Measurements from ENCODE around the gene UTF1. TPM values are rescaled to one million over a fixed set of nuclear protein-coding genes. Genes with fewer than 3 reads are reported as not detected.
"Not testable (repeated sequence)": the region's sequence is repeated elsewhere in the genome, so short reads cannot be mapped to it uniquely, and the experiment has no call there.

UTF1 gene
- total and polyA plus RNA-seq, 2 experiments from 2014 or later, result not detected

DNA sequence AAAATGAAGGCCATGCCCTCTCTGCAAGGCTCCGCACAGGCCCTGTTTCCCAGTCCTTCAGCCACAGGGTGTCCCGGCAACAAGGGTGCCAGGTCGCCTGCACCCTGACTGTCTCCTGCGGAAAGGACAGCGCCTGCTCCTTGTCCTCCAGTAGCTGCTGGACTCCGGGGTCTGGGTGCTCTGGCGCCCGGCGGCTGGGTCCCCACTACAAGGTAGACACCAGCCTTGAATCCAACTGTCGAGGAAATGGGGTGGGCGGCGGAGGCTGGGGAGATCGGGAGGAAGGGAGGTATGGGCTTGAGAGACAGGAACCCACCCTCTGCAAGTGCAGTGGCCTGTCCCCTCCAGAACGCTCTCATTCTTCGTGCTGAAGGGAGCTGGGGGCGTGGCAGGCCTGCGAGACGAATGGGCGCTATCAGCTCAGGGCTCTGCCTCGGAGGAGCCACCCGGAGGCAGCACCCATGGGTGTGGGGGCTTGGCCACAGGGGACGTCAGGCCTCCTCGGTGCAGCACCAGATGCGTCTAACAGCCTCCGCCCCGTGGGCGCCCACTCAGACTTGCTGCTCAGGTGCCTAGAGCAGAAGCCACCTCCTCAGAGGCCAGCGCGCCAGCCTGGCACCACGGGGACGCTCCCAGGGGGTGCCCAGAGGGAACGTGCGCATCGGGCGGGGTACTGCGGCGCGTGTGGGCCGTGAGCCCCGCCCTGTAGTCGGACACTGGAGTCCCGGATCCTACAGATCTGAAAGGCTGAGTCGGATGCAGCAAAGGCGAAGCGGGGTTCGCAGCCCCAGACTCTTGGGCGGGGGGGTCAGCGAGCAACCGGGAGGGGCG, 31.1 kb downstream of the UTF1 start:
- DNase-seq (ENCODE audit: low read depth in 1 of 2, low spot score in 1 of 2), result peak in 1 of 2 donors; percentile 49
- Histone ChIP-seq H3K36me3 (no peaks in the 10 kb centered on the region), H3K4me1 (ENCODE audit: low read depth) (peaks cover 5% of the 10 kb centered on the region), H3K9me3 (ENCODE audit: low read depth) (no peaks in the 10 kb centered on the region), H3K27me3 (no peaks in the 10 kb centered on the region), H3K27ac (peak overlapping the region; percentile 30), H3K4me3 (peak overlapping the region; percentile 94)
- TF ChIP-seq CTCF (IDR thresholded peaks at IDR 0.05; ENCODE audit: low read depth, low read length), result no peak

GRCh38 chr10:133261726-133262325, 31.8 kb downstream of the UTF1 start:
- Histone ChIP-seq H3K9me3 (ENCODE audit: low read depth) (no peaks in the 10 kb centered on the region), H3K4me3 (peak overlapping the region; percentile 94), H3K27ac (peak overlapping the region; percentile 30), H3K4me1 (ENCODE audit: low read depth) (peaks cover 5% of the 10 kb centered on the region), H3K27me3 (no peaks in the 10 kb centered on the region), H3K36me3 (no peaks in the 10 kb centered on the region)
- DNase-seq (ENCODE audit: low read depth in 1 of 2, low spot score in 1 of 2), result peak; percentile 74 to 79
- no peak for TF ChIP-seq CTCF (IDR thresholded peaks at IDR 0.05; ENCODE audit: low read depth, low read length)

DNA sequence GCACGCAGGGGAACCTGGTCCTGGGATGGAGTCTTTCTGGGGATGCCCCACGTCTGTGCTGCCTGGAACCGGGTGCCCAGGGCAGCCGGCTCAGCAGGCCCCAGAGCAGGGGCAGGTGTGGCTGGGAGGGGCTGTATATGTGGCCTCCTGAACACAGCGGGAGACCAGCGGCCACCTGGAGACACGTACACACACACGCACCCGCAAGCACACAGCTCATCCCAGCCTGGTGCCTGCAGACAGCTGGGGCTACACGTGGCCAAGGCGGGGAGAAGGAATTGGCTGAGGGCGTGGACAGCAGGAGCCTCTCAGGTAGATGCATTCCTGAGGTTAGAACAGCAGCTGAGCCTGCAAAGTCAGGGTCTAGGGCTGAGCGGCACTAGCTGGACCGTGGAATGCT, 32.7 kb downstream of the UTF1 start:
- Histone ChIP-seq H3K4me3 (no peak overlapping the region), H3K27me3 (no peaks in the 10 kb centered on the region), H3K4me1 (ENCODE audit: low read depth) (peaks cover 5% of the 10 kb centered on the region), H3K36me3 (no peaks in the 10 kb centered on the region), H3K9me3 (ENCODE audit: low read depth) (no peaks in the 10 kb centered on the region), H3K27ac (no peak overlapping the region)
- no peak for DNase-seq (ENCODE audit: low read depth in 1 of 2, low spot score in 1 of 2)
- no peak for TF ChIP-seq CTCF (IDR thresholded peaks at IDR 0.05; ENCODE audit: low read depth, low read length)

- H3K27ac ChIP-seq, result no peak overlapping the region
- TF ChIP-seq CTCF (IDR thresholded peaks at IDR 0.05; ENCODE audit: low read depth, low read length), result no peak
- peaks cover 5% of the 10 kb centered on the region for H3K4me1 ChIP-seq (ENCODE audit: low read depth)
- no peaks in the 10 kb centered on the region for H3K36me3 ChIP-seq
- H3K4me3 ChIP-seq, result no peak overlapping the region
- DNase-seq (ENCODE audit: low read depth in 1 of 2, low spot score in 1 of 2), result no peak
- H3K9me3 ChIP-seq (ENCODE audit: low read depth), result no peaks in the 10 kb centered on the region
- no peaks in the 10 kb centered on the region for H3K27me3 ChIP-seq
These were observed 33.7 kb downstream of the UTF1 start for GRCh38 chr10:133263674-133264073.

GRCh38 chr10:133264461-133264860, 34.4 kb downstream of the UTF1 start:
- Histone ChIP-seq H3K36me3 (no peaks in the 10 kb centered on the region), H3K9me3 (ENCODE audit: low read depth) (no peaks in the 10 kb centered on the region), H3K4me1 (ENCODE audit: low read depth) (peaks cover 5% of the 10 kb centered on the region), H3K27ac (no peak overlapping the region), H3K4me3 (no peak overlapping the region), H3K27me3 (no peaks in the 10 kb centered on the region)
- no peak for TF ChIP-seq CTCF (IDR thresholded peaks at IDR 0.05; ENCODE audit: low read depth, low read length)
- DNase-seq (ENCODE audit: low read depth in 1 of 2, low spot score in 1 of 2), result no peak

DNA sequence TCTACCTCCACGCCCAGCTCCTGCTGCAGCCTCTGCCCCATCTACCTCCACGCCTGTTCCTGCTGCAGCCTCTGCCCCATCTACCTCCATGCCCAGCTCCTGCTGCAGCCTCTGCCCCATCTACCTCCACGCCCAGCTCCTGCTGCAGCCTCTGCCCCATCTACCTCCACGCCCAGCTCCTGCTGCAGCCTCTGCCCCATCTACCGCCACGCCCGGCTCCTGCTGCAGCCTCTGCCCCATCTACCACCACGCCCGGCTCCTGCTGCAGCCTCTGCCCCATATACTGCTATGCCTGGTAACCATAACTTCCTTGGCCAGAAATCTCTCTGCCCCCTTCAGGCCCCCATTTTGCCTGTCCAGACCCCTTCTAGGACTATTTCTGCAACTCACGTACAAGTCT, 35.0 kb downstream of the UTF1 start:
- DNase-seq (ENCODE audit: low read depth in 1 of 2, low spot score in 1 of 2); H3K36me3 ChIP-seq; H3K4me1 ChIP-seq (ENCODE audit: low read depth); H3K9me3 ChIP-seq (ENCODE audit: low read depth); H3K27me3 ChIP-seq; H3K27ac ChIP-seq; H3K4me3 ChIP-seq: not testable (repeated sequence)
